NCI-H1436 (cell line): ENCODE measurements around the gene SUFU.
"Not testable (repeated sequence)": the region's sequence is repeated elsewhere in the genome, so short reads cannot be mapped to it uniquely, and the experiment has no call there.

ENCODE experiments used
- DNase-seq: peaks from one replicate; lab custom pipeline; 2025; lab: John Stamatoyannopoulos, UW

SUFU gene

GRCh38 chr10:102503264-102504178 lies at the start of gene SUFU:
TSS of gene SUFU (plus strand) at chr10:102503972. CDS start at chr10:102504153, 181 bp downstream.
- DNase-seq, result peak; percentile 99

GRCh38 chr10:102454662-102455487 lies 48.9 kb upstream of the SUFU start:
- not testable (repeated sequence) for DNase-seq

- DNase-seq, result no peak
Measured at GRCh38 chr10:102455893-102456471, 47.8 kb upstream of the SUFU start.

- DNase-seq, result no peak
Measured at GRCh38 chr10:102457591-102458150, 46.1 kb upstream of the SUFU start.

GRCh38 chr10:102458656-102459055 lies 45.1 kb upstream of the SUFU start:
- DNase-seq, result no peak

GRCh38 chr10:102460836-102461186 lies 43.0 kb upstream of the SUFU start:
- DNase-seq, result no peak

GRCh38 chr10:102461187-102462054 lies 42.4 kb upstream of the SUFU start:
- peak; percentile 94 for DNase-seq

GRCh38 chr10:102462512-102463054 lies 41.2 kb upstream of the SUFU start:
- no peak for DNase-seq

GRCh38 chr10:102463983-102464382 lies 39.8 kb upstream of the SUFU start:
- DNase-seq, result no peak

GRCh38 chr10:102465466-102465865 lies 38.3 kb upstream of the SUFU start:
- no peak for DNase-seq

GRCh38 chr10:102467318-102467717 lies 36.5 kb upstream of the SUFU start:
- DNase-seq, result no peak

GRCh38 chr10:102467971-102468438 lies 35.8 kb upstream of the SUFU start:
- no peak for DNase-seq

GRCh38 chr10:102468683-102469082 lies 35.1 kb upstream of the SUFU start:
- DNase-seq, result no peak

- no peak for DNase-seq
Measured at GRCh38 chr10:102470579-102471546, 32.9 kb upstream of the SUFU start.

GRCh38 chr10:102473445-102474331 lies 30.1 kb upstream of the SUFU start:
- no peak for DNase-seq

GRCh38 chr10:102475451-102476040 lies 28.2 kb upstream of the SUFU start:
- DNase-seq, result no peak

GRCh38 chr10:102476466-102477141 lies 27.2 kb upstream of the SUFU start:
- no peak for DNase-seq

- no peak for DNase-seq
Measured at GRCh38 chr10:102479651-102480050, 24.1 kb upstream of the SUFU start.
